ENCODE data around the gene IL1R1. TPM values are rescaled to one million over a fixed set of nuclear protein-coding genes. Genes with fewer than 3 reads are reported as not detected.
A peak's percentile ranks its signal among the peaks of the same experiment; 100 is the strongest.

Gene IL1R1
- total and polyA plus RNA-seq, 2 of the 4 experiments (the other 2 are of a cell fraction), result 6.5 to 13.8 TPM

DNA sequence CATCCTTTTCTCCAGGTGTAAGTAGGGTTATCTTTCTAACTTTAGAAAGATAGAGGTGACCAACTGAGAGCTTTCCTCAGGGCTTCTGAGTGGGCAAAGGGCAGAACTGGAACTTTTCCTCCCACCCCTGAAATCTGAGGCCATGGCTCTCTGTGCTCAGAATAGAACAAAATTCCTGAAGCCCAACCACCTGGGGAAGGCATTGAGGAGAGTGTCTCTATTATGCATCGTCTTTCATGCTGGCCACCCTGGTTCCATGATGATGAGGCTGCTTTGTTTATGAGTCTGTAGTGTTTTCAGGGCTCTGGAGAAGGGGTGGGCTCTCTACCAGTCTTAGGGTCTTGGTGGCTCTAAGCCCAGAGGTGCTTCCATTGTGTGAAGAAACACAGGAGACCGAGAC, 30.7 kb upstream of the IL1R1 start (continued):
- TF ChIP-seq NFE2L2 (IDR thresholded peaks at IDR 0.05; ENCODE audit: low read depth, low read length) (no peak), SMC3 (IDR thresholded peaks at IDR 0.05; ENCODE audit: low read depth, low read length) (no peak), MAZ (IDR thresholded peaks at IDR 0.05; ENCODE audit: borderline replicate concordance, low read depth, low read length) (no peak)

DNA sequence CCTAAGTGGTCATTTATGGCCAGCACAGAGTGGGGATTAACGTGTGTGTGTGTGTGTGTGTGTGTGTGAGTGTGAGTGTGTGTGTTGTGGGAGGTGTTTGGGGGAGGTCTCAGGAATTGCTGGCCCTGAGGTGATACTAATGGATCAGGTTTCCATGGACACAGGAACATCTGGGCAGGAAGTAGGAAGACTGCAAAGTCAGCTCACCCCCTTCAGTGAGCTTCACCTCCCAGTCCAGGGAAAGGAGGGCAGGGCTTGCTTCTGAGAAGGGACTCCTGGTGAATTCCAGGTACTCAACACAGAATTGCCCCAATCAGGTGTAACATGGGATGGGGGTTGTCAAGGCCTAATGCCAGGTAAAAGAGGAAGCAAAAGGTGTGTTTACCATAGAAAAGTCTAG, 30.3 kb upstream of the IL1R1 start:
- Histone ChIP-seq H2AFZ (replicated peaks; ENCODE audit: low read length, poor library complexity) (no peak overlapping the region), H3K79me1 (ENCODE audit: low read depth in 1 of 2, low read length in 2 of 2) (peaks cover 8 to 24% of the 10 kb centered on the region in 2 experiments; a peak in 3 of 4 replicates), H3K27me3 (ENCODE audit: control insufficient read depth, insufficient read depth, low read length) (no peaks in the 10 kb centered on the region), H2BK20ac (ENCODE audit: low read depth, low read length) (peak overlapping the region; percentile 24; the same call in 1 of the 2 replicates), H3K9me1 (ENCODE audit: insufficient read depth, low read length) (peaks cover 11% of the 10 kb centered on the region), H4K5ac (ENCODE audit: low read depth, low read length) (peak overlapping the region; percentile 62; the same call in 1 of the 2 replicates), H3K23ac (ENCODE audit: low read depth, low read length) (no peak overlapping the region), H3K4ac (ENCODE audit: low read depth, low read length) (peak overlapping the region; percentile 59), H2AK5ac (ENCODE audit: low read depth, low read length) (peak overlapping the region; percentile 75), H4K20me1 (ENCODE audit: insufficient read depth, low read length) (no peaks in the 10 kb centered on the region), H2AK9ac (replicated peaks; ENCODE audit: low read depth, low read length, poor library complexity) (no peak overlapping the region), H3K9me3 (ENCODE audit: control insufficient read depth, insufficient read depth, low read length) (no peaks in the 10 kb centered on the region), H3K14ac (replicated peaks; ENCODE audit: low read depth, low read length) (0 out of 2 replicates have a peak overlapping the region, but pooled peaks have one; percentile 14), H4K8ac (ENCODE audit: low read depth in 2 of 2, low read length in 2 of 2) (no peak overlapping the region), H3K4me3 (ENCODE audit: insufficient read depth, low read depth, low read length) (no peak overlapping the region), H3K9ac (ENCODE audit: low read depth, low read length) (no peak overlapping the region), H2BK5ac (ENCODE audit: low read depth, low read length, poor library complexity, severe bottlenecking) (peak overlapping the region; percentile 29), H3K36me3 (ENCODE audit: control insufficient read depth, insufficient read depth, low read length) (peaks cover 22% of the 10 kb centered on the region), H4K91ac (ENCODE audit: insufficient read depth, low read depth, low read length) (peak overlapping the region; percentile 19; the same call in 1 of the 2 replicates), H3K4me2 (ENCODE audit: low read depth, low read length) (no peak overlapping the region), H3K27ac (ENCODE audit: insufficient read depth, low read length) (no peak overlapping the region), H2BK15ac (ENCODE audit: low read depth, low read length) (peak overlapping the region; percentile 50; the same call in 1 of the 3 replicates), H2BK120ac (ENCODE audit: low read depth, low read length) (peak overlapping the region; percentile 38; the same call in 1 of the 2 replicates), H3K56ac (ENCODE audit: extremely low read depth, insufficient read depth, low read length) (no peak overlapping the region), H3K4me1 (ENCODE audit: control insufficient read depth, insufficient read depth, low read length) (peaks cover 31% of the 10 kb centered on the region), H3K18ac (ENCODE audit: low read depth, low read length) (peak overlapping the region; percentile 24; the same call in 1 of the 2 replicates)
- POLR2A ChIA-PET (ENCODE audit: unreplicated experiment), result no interaction called here
- no TSS peak for BruUV-seq (replicated peaks)
- peak; percentile 29 for DNase-seq
- intact Hi-C loops (cut with micrococcal nuclease) (no loop called here), in situ Hi-C loops (cut with MboI; ENCODE audit: low sequenced_read_pairs) (no loop called here), dilution Hi-C loops (cut with HindIII; ENCODE audit: low sequenced_read_pairs, unreplicated experiment) (no loop called here)
- CTCF ChIA-PET, result interaction anchor here (1.1 kb wide), 1 partner anchor 29 kb away, joined by 3 read pairs; no protein-coding TSS in a partner anchor
- 80% methylated on average over 1 of the region's 1 CpG; no CpG with 5 or more reads in 1 of the 2 experiments for WGBS, 2 experiments (ENCODE audit: extremely low coverage in 2 of 2, insufficient read length in 1 of 2)
- no peak for ATAC-seq (ENCODE audit: low read depth)
- TF ChIP-seq RAD21 (IDR thresholded peaks at IDR 0.05; ENCODE audit: low read length), result no peak
- TF ChIP-seq MXI1 (IDR thresholded peaks at IDR 0.05; ENCODE audit: borderline replicate concordance, low read depth, low read length), result no peak
- TF ChIP-seq, protein P1, sequence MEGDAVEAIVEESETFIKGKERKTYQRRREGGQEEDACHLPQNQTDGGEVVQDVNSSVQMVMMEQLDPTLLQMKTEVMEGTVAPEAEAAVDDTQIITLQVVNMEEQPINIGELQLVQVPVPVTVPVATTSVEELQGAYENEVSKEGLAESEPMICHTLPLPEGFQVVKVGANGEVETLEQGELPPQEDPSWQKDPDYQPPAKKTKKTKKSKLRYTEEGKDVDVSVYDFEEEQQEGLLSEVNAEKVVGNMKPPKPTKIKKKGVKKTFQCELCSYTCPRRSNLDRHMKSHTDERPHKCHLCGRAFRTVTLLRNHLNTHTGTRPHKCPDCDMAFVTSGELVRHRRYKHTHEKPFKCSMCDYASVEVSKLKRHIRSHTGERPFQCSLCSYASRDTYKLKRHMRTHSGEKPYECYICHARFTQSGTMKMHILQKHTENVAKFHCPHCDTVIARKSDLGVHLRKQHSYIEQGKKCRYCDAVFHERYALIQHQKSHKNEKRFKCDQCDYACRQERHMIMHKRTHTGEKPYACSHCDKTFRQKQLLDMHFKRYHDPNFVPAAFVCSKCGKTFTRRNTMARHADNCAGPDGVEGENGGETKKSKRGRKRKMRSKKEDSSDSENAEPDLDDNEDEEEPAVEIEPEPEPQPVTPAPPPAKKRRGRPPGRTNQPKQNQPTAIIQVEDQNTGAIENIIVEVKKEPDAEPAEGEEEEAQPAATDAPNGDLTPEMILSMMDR (conservative IDR thresholded peaks at IDR 0.05; ENCODE audit: low read depth, low read length), result no peak
- no peak for TF ChIP-seq RFX5 (IDR thresholded peaks at IDR 0.05; ENCODE audit: low read depth, low read length)
- TF ChIP-seq, protein P2, sequence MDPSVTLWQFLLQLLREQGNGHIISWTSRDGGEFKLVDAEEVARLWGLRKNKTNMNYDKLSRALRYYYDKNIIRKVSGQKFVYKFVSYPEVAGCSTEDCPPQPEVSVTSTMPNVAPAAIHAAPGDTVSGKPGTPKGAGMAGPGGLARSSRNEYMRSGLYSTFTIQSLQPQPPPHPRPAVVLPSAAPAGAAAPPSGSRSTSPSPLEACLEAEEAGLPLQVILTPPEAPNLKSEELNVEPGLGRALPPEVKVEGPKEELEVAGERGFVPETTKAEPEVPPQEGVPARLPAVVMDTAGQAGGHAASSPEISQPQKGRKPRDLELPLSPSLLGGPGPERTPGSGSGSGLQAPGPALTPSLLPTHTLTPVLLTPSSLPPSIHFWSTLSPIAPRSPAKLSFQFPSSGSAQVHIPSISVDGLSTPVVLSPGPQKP (IDR thresholded peaks at IDR 0.05; ENCODE audit: borderline replicate concordance, low read depth, low read length), result no peak
- TF ChIP-seq CEBPB (IDR thresholded peaks at IDR 0.05; ENCODE audit: low read depth, low read length), result no peak
- no peak for TF ChIP-seq NFE2L2 (IDR thresholded peaks at IDR 0.05; ENCODE audit: low read depth, low read length)
- no peak for TF ChIP-seq FOS (IDR thresholded peaks at IDR 0.05; ENCODE audit: low read depth, low read length)
- no peak for TF ChIP-seq MAZ (IDR thresholded peaks at IDR 0.05; ENCODE audit: borderline replicate concordance, low read depth, low read length)
- TF ChIP-seq POLR2A (IDR thresholded peaks at IDR 0.05; ENCODE audit: low read depth, low read length), result no peak
- TF ChIP-seq SMC3 (IDR thresholded peaks at IDR 0.05; ENCODE audit: low read depth, low read length), result no peak
- TF ChIP-seq, protein P3, sequence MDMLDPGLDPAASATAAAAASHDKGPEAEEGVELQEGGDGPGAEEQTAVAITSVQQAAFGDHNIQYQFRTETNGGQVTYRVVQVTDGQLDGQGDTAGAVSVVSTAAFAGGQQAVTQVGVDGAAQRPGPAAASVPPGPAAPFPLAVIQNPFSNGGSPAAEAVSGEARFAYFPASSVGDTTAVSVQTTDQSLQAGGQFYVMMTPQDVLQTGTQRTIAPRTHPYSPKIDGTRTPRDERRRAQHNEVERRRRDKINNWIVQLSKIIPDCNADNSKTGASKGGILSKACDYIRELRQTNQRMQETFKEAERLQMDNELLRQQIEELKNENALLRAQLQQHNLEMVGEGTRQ (IDR thresholded peaks at IDR 0.05; ENCODE audit: low read depth, low read length), result no peak
- TF ChIP-seq RCOR1 (IDR thresholded peaks at IDR 0.05; ENCODE audit: insufficient replicate concordance, low read length), result no peak

All from IMR-90 (cell line).